A549 treated with DMSO at 1 μM for 4 hours (cell line): Measurements from ENCODE around the gene TPD52L3. TPM values are rescaled to one million over a fixed set of nuclear protein-coding genes. Genes with fewer than 3 reads are reported as not detected.

Experiments used
- total RNA-seq: library from RNA; stranded (reverse); fragments of 200-300 nt; extraction: Qiagen RNA extraction; gene quantifications from 5 replicates; pipeline ENCODE4 v1.2.3, GENCODE V29; 2022; ENCODE audit warnings: low read depth

The TPD52L3 gene
- not detected in 5 replicates for total RNA-seq

GRCh38 chr9:6328103-6328502, at the start of gene TPD52L3:
TPD52L3 (plus strand) TSS chr9:6328375; CDS start chr9:6328596, 221 bp downstream.

Other genes with a start within 250 kb of the TPD52L3 start
- 0.49 to 2.2 TPM (median 1.0 TPM) in 5 replicates for gene IL33, start 112.6 kb upstream of the TPD52L3 start, total RNA-seq
- 21.7 to 35.9 TPM (median 32.4 TPM) in 5 replicates for gene UHRF2, start 84.8 kb downstream of the TPD52L3 start, total RNA-seq